ENCODE data around the gene HERC5.
"Not testable (repeated sequence)": the region's sequence is repeated elsewhere in the genome, so short reads cannot be mapped to it uniquely, and the experiment has no call there.

HERC5 gene

GRCh38 chr4:88418411-88418810, 38.5 kb upstream of the HERC5 start:
- no peak for TF ChIP-seq CTCF (conservative IDR thresholded peaks at IDR 0.05; ENCODE audit: low read length)
- no peak overlapping the region for H3K4me3 ChIP-seq (ENCODE audit: low read length)
- no peak for DNase-seq (ENCODE audit: low read depth)

- DNase-seq (ENCODE audit: low read depth) = no peak
- no peak for TF ChIP-seq CTCF (conservative IDR thresholded peaks at IDR 0.05; ENCODE audit: low read length)
- no peak overlapping the region for H3K4me3 ChIP-seq (ENCODE audit: low read length)
Observed at GRCh38 chr4:88419874-88420273, 37.0 kb upstream of the HERC5 start.

- H3K4me3 ChIP-seq (ENCODE audit: low read length) = no peak overlapping the region
- no peak for TF ChIP-seq CTCF (conservative IDR thresholded peaks at IDR 0.05; ENCODE audit: low read length)
- no peak for DNase-seq (ENCODE audit: low read depth)
Observed at GRCh38 chr4:88420844-88421243, 36.1 kb upstream of the HERC5 start.

GRCh38 chr4:88422403-88422802, 34.5 kb upstream of the HERC5 start:
- no peak for DNase-seq (ENCODE audit: low read depth)
- no peak for TF ChIP-seq CTCF (conservative IDR thresholded peaks at IDR 0.05; ENCODE audit: low read length)
- no peak overlapping the region for H3K4me3 ChIP-seq (ENCODE audit: low read length)

- H3K4me3 ChIP-seq (ENCODE audit: low read length) = no peak overlapping the region
- TF ChIP-seq CTCF (conservative IDR thresholded peaks at IDR 0.05; ENCODE audit: low read length) = no peak
- DNase-seq (ENCODE audit: low read depth) = no peak
Observed at GRCh38 chr4:88429401-88429800, 27.5 kb upstream of the HERC5 start.

- no peak for DNase-seq (ENCODE audit: low read depth)
- no peak for TF ChIP-seq CTCF (conservative IDR thresholded peaks at IDR 0.05; ENCODE audit: low read length)
- no peak overlapping the region for H3K4me3 ChIP-seq (ENCODE audit: low read length)
Observed at GRCh38 chr4:88435987-88436693, 20.8 kb upstream of the HERC5 start.

- H3K4me3 ChIP-seq (ENCODE audit: low read length) = not testable (repeated sequence)
Observed at GRCh38 chr4:88437873-88438272, 19.0 kb upstream of the HERC5 start.

More at GRCh38 chr4:88437873-88438272, 19.0 kb upstream of the HERC5 start:
- not testable (repeated sequence) for DNase-seq (ENCODE audit: low read depth)
